ENCODE results near the gene CYP4F22.

Gene CYP4F22

DNA sequence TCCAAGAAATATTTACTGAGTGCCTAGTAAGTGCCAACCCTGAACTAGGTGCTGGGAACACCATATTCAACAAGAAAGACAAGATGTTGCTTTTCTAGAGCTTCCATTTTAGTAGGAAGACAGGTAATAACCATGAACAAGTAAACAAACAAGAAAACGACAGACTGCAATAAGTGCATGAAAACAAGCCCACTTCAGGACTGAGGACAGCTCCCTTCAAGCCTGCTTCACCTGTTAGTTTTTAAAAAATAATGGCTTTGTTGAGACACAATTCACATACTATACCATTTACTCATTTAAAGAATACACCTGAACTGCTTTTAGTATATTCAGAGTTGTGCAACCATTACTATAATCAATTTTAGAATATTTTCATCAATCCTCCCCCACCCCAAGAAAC is 30.4 kb downstream of the CYP4F22 start:
- DNase-seq, result no peak

DNA sequence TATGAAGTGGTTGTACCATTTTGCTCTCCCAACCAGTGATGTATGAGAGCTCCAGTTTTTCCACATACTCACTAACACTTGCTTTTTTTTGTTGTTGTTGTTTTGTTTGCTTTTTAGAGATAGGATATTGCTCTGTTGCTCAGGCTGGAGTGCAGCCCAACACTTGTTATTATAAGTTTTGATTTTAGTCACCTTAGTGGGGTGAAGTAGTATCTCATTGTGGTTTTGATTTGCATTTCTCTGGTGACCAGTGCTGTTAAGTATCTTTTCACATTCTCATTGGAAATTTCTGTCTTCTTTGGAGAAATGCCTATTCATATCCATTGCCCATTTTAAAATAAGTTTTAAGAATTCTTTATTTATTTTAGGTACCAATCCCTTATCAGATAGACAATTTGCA is 31.3 kb downstream of the CYP4F22 start:
- DNase-seq, result no peak

DNA sequence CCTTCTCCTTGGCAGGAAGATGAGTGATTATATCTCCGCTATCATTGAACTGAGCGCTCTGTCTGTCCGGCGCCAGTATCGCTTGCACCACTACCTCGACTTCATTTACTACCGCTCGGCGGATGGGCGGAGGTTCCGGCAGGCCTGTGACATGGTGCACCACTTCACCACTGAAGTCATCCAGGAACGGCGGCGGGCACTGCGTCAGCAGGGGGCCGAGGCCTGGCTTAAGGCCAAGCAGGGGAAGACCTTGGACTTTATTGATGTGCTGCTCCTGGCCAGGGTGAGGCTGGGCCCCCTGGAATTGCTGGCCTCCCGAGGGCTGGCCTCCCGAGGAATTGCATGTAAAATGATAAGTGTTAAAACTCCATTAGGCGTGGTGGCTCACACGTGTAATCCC is 32.1 kb downstream of the CYP4F22 start:
- no peak for DNase-seq

DNA sequence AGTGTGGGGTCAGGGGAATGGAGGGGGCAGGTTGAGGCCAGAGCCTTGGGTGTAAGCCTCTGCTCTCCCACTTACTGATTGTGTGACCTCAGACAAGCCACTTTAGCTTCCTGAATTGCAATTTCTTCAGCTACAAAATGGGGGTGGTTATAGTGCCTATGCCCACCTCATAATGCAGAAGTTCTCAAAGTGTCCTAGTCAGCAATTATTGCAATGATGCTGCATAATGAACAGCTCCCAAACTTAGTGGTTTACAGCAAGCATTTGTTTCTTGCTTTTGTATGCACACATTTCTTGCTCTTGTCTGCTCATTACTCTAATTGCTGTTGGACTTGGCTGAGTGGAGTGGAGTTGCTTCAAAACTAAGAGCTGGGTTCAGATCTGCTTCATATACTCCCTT is 36.0 kb downstream of the CYP4F22 start:
- no peak for DNase-seq

DNA sequence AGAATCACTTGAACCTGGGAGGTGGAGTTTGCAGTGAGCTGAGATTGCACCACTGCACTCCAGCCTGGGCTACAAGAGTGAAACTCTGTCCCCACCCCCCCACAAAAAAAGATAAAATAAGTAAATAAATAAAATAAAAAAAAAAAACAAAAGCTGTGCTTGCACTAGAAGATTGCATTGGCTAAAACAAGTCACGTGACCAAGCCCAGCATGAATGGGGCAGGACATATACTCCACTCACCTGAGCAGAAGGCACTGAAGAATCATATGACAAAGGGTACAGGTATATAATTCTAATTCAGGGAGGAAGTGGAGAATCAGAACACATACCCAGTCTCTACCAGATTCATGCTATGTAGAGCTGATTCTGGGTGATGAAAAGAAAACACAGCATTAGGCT is 36.6 kb downstream of the CYP4F22 start:
- DNase-seq, result no peak

DNA sequence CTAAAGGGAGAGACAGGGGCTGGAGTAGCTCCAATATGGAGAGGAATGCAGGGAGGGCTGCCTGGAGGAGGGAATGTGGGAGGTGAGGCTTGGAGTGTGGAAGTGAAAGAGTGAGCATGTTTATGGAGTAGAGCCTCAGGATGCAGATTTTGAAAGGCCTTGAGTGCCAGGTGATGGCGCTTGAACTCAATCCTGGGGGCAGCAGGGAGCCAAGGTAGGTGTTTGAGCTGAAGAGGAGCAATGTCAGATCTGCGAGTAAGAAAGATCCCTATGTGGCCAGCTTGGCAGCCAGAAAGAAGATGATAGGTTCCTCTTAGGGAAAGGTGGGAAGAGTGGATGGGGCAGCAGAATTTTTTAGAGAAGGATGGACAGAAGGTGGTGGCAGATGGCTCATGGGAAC is 40.3 kb downstream of the CYP4F22 start:
- DNase-seq, result no peak

DNA sequence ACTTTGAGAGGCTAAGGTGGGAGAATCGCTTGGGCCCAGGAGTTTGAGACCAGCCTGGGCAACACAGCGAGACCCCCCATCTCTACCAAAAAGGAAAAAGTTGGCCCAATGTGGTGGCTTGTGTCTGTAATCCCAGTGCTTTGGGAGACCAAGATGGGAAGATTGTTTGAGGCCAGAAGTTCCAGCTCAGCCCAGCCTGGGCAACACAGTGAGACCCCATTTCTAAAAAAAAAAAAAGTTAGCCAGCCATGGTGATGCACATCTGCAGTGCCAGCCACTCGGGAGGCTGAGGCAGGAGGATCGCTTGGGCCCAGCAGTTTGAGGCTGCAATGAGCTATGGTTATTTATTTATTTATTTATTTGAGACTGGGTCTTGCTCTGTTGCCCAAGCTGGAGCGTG is 41.3 kb downstream of the CYP4F22 start:
- DNase-seq, result no peak

DNA sequence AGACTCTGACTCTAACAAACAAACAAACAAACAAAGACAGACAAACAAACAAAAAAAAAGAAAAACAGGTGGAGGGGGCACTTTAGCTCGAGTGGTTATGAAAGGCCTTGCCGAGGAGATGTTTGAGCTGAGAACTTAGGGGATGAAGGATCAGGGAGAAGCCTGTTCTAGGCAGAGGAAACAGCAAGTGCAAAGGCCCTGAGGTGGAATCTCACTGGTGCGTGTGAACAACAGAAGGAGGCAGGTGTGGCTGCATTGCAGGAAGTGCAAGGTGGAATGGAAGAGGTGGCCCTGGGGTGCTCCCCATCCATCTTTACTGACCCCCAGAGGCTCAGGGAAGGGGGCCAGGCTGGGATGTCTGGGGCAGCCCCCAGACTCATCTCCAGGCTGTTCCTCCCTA is 41.9 kb downstream of the CYP4F22 start:
- no peak for DNase-seq

DNA sequence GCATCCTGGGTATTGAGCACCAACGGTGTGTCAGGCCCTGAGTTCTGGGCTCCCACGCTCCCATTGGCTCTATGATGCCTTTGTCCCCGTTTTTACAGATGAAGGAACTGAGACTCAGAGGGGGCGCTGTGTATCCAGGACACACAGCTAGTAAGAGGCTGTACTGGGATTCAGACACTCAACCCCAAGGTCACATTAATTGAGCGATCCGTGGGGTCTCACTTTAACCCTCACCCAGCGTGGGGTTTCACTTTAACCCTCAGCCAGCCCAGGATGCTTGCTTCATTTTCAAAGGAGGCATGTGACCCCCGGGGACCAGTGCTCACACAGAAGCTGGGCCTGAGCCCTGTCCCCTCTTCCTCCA is 42.6 kb downstream of the CYP4F22 start:
- no peak for DNase-seq

DNA sequence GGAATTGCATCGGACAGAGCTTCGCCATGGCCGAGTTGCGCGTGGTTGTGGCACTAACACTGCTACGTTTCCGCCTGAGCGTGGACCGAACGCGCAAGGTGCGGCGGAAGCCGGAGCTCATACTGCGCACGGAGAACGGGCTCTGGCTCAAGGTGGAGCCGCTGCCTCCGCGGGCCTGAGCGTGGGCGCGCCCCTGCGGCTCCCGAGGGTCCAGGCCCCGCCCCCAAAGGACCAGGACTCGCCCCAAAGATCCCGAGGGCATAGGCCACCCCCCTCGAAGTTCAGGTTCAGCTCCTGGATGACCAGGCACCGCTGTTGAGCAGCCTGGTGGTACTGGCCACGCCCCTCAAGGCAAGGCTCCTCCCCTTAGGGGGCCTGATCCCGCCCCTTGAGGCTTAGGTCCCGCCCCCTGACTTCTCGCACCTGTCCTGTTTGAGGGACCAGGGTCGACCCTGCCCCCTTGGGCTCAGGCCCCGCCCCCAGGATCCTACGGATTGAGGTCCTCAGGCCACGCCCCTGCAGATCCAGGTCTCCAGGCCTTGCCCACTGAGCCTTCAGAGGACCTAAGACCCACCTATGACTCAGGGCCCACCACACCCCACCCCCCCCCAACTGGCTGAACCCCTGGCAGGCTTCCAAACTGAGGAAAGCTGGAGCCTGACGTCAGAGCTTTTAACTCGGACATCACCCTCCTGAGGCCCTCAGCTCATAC is 43.1 kb downstream of the CYP4F22 start:
- peak; percentile 54 to 60 for DNase-seq

DNA sequence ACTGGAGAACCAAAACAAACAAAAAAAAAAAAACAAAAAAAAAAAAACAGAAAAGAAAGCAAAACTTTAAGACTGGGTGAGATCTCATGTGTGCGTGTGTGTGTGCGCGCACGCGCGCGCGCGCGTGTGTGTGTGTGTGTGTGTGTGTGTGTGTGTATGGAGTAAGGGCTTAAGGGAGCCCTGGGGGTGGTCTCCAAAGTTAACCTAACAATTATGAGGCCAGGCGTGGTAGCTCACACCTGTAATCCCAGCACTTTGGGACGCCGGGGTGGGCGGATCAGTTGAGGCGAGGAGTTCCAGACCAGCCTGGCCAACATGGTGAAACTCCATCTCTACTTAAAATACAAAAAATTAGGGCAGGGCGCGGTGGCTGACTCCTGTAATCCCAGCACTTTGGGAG is 46.7 kb downstream of the CYP4F22 start:
- DNase-seq, result no peak

DNA sequence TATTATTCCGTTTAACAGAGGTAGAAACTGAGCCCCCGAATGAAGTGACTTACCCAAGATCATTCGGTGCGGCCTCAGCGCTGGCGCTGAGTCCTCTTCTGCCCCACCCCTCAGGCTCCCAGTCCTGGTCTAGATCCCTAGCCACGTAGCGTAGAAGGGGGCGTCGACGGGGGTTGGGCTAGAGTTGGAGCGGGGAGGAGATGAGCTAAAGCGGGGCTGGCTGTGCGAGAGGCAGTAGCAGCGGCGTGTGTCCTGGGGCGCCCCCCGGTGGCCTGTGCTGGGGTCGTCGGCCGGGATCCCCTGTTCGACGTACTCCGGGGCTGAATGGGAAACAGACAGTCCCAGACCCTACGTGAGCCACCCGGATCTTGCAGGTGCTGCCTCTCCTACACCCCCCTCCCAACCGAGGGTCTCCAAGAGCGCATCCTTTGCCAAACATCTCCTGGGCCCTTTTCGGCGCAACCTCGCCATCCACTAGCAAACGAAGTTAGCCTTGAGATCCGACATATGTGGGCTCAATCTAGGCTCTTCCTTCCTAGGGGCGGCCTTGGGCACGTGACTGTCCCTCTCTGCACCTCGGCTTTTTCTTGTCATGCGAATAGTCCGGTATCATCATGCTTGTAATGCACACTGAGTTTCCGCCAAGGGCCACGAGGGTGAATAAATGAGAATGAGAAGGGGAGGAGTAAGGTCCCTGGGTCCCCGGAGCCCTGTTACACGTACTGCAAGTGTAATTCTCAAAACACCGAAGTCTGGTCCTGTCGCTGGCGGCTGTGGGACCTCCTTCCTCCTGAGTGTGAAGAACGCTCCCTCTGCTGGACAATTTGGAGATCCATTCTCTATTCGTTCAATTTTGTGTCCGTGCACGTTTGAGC is 47.7 kb downstream of the CYP4F22 start:
- DNase-seq, result peak; percentile 96 to 98

DNA sequence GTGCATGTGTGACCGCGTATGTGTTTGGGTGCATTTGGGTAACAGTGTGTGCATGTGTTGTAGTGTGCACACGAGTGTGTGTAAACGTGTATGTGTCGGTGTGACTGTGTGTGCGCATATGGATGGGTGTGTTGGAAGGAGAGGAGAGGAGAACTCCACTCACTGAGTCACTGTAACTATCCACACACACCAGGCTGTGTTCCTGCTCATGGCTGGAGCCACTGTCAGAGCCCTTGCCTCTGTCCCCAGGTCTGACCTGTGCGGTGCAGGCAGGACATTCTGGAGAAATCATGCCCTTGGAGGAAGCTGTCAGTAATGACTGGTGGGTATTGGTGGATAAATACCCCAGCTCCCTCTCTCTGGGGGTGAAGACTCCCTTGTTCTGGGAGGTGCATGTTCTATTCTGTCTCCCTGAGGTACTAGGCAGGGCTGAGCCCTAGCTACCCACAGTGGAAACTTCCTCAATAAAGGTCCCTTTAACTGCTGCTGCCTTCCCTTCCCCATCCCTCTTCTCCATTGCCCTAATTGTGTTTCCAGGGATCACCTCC is 48.4 kb downstream of the CYP4F22 start:
- no peak for DNase-seq

DNA sequence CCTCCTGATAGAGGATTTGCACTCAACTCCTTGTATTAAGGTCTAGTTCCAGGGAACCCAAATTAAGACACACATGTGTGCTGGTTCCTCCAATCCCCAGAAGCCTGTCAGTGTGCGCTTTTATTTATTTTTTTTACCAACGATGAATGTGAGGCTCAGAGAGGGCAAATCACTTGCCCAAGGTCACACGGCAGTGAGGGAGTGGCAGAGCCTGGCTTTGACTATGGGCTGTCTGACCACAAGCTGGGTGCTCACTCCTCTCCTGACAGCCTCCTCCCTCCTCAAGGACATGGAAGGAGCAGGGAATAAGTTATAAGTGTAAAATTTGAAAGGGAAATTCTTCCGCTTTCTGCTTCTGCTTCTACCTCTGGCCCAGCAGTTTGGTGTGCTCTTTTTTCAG is 48.9 kb downstream of the CYP4F22 start:
- DNase-seq, result no peak

DNA sequence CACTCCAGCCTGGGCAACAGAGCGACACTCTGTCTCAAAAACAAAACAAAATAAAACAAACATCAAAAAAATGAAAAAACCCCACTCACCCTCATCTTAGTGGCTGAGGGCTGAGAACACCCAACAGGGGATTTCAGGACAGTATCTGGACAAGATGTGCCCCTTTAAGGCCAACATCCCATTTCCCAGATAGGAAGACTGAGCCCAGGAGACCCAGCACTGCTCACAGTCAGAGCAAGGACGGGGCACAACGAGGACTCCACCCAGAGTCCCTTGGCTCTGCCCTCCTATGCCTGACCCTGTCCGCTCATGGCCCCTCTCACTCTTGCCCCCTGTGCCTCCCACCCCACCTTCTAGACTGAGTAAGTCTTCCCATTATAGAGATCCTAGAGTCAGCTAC is 53.8 kb downstream of the CYP4F22 start:
- DNase-seq, result no peak

DNA sequence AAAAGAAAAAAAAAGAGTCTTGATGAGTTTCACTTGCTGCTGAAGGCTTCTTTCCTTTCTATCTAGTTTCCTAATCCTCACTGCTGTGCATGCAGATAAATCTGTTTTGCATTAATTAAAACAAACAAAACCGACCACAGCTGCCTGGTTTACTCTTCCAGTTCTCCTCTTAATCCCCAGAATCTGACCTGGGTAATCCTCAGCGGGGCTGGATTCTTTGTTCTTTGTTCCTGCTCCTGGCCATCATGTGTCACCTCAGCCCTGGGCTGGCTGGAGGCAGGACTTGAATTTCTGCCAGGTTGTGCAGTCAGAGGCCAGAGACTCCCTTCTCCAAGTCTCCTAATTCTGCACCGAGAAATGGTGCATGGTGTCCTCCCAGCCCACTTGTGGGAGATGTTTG is 54.5 kb downstream of the CYP4F22 start:
- DNase-seq, result no peak

DNA sequence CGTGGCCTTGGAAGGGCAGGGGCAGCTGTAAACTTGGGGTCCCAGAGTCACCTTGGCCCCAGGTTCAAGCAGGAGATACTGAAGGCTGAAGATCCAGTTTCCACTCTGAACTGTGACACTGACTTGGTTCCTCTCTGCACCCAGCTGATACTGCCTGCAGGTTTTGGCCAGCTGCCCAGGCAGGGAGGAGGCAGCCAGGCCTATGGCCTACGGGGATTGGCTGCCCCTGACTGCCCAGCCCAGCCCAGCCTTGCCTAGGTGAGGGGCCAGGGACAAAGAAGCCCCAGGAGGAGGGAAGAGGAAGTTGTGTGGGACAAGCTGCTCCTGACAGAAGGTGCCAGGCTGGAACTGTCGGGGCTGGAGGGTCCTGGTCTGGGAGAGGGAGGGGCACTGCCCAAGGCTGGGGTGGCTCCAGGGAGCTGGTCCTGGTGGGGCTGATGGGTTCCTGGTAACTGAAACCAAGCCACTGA is 55.0 kb downstream of the CYP4F22 start:
- no peak for DNase-seq

DNA sequence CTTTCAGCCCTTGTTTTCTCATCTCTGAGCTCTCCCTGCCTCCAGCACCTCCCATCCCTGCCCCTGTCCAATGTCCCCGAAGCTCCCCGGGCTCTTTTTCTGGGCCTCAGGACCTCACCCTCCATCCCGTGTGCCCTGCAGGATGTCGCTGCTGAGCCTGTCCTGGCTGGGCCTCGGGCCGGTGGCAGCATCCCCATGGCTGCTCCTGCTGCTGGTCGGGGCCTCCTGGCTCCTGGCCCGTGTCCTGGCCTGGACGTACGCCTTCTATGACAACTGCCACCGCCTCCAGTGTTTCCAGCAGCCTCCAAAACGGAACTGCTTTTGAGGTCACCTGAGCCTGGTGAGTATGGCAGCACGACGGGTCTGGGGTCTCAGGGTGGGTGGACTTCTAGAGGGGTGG is 55.6 kb downstream of the CYP4F22 start:
- DNase-seq, result no peak

DNA sequence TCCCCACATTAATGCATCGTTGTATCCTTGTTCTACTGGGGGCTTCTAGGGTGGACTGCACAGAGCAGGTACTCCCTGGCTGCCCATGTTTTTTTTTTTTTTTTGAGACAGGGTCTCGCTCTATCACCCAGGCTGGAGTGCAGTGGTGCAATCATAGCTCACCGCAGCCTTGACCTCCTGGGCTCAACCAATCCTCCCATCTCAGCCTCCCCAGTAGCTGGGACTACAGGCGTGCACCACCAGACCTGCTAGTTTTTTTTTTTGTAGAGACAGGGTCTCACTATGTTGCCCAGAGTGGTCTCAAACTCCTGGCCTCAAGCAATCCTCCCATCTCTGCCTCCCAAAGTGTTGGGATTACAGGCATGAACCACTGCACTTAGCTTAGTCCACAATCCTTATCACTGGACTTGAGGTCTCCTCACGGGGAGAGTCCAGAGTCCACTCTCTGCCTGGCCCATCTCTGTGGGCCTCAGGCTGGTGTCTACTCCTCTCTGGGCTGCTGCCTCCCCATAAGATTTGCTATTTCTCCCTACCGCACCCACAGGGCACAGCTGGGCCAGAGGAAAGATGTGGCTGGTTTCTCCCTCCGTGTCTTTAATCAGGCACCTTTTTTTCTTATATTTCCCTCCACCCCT is 56.3 kb downstream of the CYP4F22 start:
- DNase-seq, result no peak

DNA sequence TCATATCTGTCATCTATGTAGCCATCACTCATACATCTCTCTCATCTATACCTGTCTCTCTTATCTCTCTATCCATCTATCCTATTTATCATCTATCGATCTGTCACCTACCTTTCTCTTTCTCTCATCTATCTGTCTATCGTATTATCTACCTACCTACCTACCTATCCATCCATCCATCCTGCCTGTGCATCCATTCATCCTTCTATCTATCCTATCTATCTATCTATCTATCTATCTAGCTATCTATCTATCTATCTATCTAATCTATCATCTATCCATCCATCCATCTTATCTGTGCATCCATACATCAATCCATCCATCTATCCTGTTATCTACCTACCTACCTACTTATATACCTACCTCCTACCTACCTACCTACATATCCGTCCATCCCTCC is 62.1 kb downstream of the CYP4F22 start:
- no peak for DNase-seq

DNA sequence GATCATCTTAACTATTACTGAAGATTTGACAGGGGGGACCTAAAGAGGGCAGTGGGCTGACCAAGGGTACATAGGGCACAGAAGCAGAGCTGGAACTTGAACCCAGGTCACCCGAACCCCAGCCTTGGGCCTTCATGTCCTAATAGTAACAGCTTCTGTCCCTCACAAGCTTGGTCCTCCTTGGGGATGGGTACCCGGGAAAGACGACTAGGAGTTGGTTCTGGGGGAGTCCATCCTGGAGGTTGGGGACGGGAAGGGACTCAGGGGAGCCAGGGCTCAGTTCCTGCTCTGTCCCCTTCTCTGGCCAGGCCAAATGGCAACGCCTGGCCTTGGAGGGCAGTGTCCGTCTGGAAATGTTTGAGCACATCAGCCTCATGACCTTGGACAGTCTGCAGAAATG is 67.1 kb downstream of the CYP4F22 start:
- no peak for DNase-seq

DNA sequence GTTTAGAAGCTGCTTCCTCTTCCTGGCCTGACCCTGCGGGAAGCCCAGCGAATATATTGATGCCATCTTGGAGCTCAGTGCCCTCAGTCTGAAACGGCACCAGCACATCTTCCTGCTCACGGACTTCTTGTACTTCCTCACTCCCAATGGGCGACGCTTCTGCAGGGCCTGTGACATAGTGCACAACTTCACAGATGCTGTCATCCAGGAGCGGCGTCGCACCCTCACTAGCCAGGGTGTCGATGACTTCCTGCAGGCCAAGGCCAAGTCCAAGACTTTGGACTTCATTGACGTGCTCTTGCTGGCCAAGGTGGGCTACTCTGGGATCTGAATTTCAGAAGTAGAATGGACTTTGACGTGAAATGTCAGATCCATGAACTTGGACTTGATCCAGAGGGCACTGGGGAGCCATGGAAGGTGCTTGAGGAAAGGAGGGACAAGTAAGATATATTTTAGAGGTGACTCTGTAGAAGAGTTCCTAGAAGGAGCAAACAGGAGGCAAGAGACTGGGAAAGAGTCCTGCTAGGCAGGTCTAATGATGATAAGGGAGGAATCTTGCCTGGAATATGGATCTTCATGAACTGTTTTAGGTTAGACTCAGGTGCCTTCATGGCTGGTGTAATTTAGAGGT is 68.3 kb downstream of the CYP4F22 start:
- DNase-seq, result no peak

DNA sequence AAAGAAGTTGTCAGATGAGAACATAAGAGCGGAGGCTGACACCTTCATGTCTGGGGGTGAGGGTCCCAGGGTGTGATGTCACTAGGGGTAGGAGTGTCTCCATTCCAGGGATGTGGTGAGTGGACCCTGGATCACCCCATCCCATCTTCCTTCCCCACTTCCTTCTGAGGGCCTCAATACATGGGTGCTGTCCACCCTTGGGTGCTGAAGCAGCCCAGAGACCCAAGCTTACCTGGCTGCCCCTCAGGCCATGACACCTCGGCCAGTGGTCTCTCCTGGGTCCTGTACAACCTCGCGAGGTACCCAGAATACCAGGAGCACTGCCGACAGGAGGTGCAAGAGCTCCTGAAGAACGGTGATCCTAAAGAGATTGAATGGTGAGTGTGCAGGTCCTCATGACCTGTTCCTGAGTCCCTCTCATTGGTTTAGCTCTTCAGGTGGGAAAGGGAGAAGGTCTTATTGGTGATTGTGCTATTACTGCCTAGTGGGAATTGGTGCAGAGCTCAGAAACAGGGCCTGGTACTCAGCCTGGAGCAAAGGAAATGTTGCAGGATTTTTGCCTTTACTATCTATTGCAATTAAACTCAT is 69.0 kb downstream of the CYP4F22 start:
- no peak for DNase-seq

Data from activated CD4-positive, alpha-beta T cell treated with anti-CD3 and anti-CD28 coated beads, Interleukin-2, amount 50 U/mL, for 4 hours (primary cell).